BLaER1 (cell line): ENCODE data around the gene KRT2.

ENCODE experiments used
- H3K27ac ChIP-seq: shearing (Covaris generic); formaldehyde crosslinking; 2 replicates; pipeline ENCODE4 v1.8.1; 2022
- H3K27me3 ChIP-seq: shearing (Covaris generic); formaldehyde crosslinking; 2 replicates; pipeline ENCODE4 v1.8.1; 2022
- H3K36me3 ChIP-seq: shearing (Covaris generic); formaldehyde crosslinking; 2 replicates; pipeline ENCODE4 v1.8.1; 2022
- H3K4me1 ChIP-seq: shearing (Covaris generic); formaldehyde crosslinking; 2 replicates; pipeline ENCODE4 v1.8.1; 2022
- H3K4me2 ChIP-seq: shearing (Covaris generic); formaldehyde crosslinking; 2 replicates; pipeline ENCODE4 v1.8.1; 2022
- H3K4me3 ChIP-seq: shearing (Covaris generic); formaldehyde crosslinking; 2 replicates; pipeline ENCODE4 v1.8.1; 2022
- H3K9ac ChIP-seq: shearing (Covaris generic); formaldehyde crosslinking; 2 replicates; pipeline ENCODE4 v1.8.1; 2022
- H3K9me3 ChIP-seq: shearing (Covaris generic); formaldehyde crosslinking; 2 replicates; pipeline ENCODE4 v1.8.1; 2022
- H4K20me1 ChIP-seq: shearing (Covaris generic); formaldehyde crosslinking; 2 replicates; pipeline ENCODE4 v1.8.1; 2022
- Cebpa-rat ChIP-seq: shearing (Covaris generic); IDR thresholded peaks from 2 replicates; pipeline ENCODE4 v1.8.1; 2022

The KRT2 gene

GRCh38 chr12:52604859-52605258, 47.2 kb downstream of the KRT2 start:
- peaks cover 7% of the 10 kb centered on the region for H3K9me3 ChIP-seq
- H3K4me2 ChIP-seq, result no peak overlapping the region
- no peaks in the 10 kb centered on the region for H3K4me1 ChIP-seq
- no peaks in the 10 kb centered on the region for H3K27me3 ChIP-seq
- H3K36me3 ChIP-seq, result no peaks in the 10 kb centered on the region
- no peak overlapping the region for H3K9ac ChIP-seq
- no peaks in the 10 kb centered on the region for H4K20me1 ChIP-seq
- H3K4me3 ChIP-seq, result no peak overlapping the region
- TF ChIP-seq Cebpa-rat, result no peak
- no peak overlapping the region for H3K27ac ChIP-seq

GRCh38 chr12:52603314-52603713, 48.7 kb downstream of the KRT2 start:
- H3K36me3 ChIP-seq, result no peaks in the 10 kb centered on the region

DNA sequence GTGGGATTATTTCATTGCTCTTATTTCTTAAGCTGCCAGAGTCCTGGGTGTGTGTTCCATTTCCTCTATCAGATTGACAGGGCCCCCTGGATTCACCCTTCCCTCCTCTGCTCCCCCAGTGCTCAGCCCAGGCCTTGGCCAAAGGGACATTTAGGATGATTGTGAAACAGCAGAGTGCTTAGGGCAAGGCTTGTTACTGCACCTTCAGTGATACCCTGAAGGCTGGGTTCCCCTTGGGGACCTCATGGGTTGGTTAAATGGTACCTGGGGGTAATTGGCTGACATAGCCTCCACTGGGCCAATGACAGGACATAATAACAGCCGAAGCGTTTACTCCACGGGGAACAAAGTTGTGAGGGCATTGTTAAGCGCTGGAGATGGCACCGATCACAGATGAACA, 49.5 kb downstream of the KRT2 start:
- H3K4me1 ChIP-seq, result no peaks in the 10 kb centered on the region
- H3K9ac ChIP-seq, result no peak overlapping the region
- no peak overlapping the region for H3K4me3 ChIP-seq
- no peak for TF ChIP-seq Cebpa-rat
- H4K20me1 ChIP-seq, result no peaks in the 10 kb centered on the region
- no peaks in the 10 kb centered on the region for H3K27me3 ChIP-seq
- H3K27ac ChIP-seq, result no peak overlapping the region
- no peak overlapping the region for H3K4me2 ChIP-seq
- peaks cover 7% of the 10 kb centered on the region for H3K9me3 ChIP-seq
- H3K36me3 ChIP-seq, result no peaks in the 10 kb centered on the region

More at GRCh38 chr12:52603314-52603713, 48.7 kb downstream of the KRT2 start:
- H3K4me3 ChIP-seq, result no peak overlapping the region
- H4K20me1 ChIP-seq, result no peaks in the 10 kb centered on the region
- no peaks in the 10 kb centered on the region for H3K4me1 ChIP-seq
- no peak for TF ChIP-seq Cebpa-rat
- H3K27me3 ChIP-seq, result no peaks in the 10 kb centered on the region
- no peak overlapping the region for H3K9ac ChIP-seq
- H3K9me3 ChIP-seq, result peaks cover 7% of the 10 kb centered on the region
- no peak overlapping the region for H3K27ac ChIP-seq
- H3K4me2 ChIP-seq, result no peak overlapping the region

- Histone ChIP-seq H3K9me3 (peaks cover 7% of the 10 kb centered on the region), H3K36me3 (no peaks in the 10 kb centered on the region), H3K27ac (no peak overlapping the region), H3K4me1 (no peaks in the 10 kb centered on the region), H4K20me1 (no peaks in the 10 kb centered on the region), H3K9ac (no peak overlapping the region), H3K4me2 (no peak overlapping the region), H3K4me3 (no peak overlapping the region), H3K27me3 (no peaks in the 10 kb centered on the region)
- no peak for TF ChIP-seq Cebpa-rat
These were observed 50.3 kb downstream of the KRT2 start for GRCh38 chr12:52601671-52602070.

- Histone ChIP-seq H3K4me1 (no peaks in the 10 kb centered on the region), H3K9ac (no peak within 1 kb of the TSS), H3K4me2 (no peak within 1 kb of the TSS), H3K27ac (no peak within 1 kb of the TSS), H4K20me1 (no peaks in the 10 kb centered on the region), H3K27me3 (no peaks in the 10 kb centered on the region), H3K4me3 (no peak within 1 kb of the TSS), H3K36me3 (no peaks in the 10 kb centered on the region), H3K9me3 (peaks cover 7% of the 10 kb centered on the region)
- TF ChIP-seq Cebpa-rat, result no peak
These were observed 51.0 kb downstream of the KRT2 start, which contains the start of gene KRT72 for GRCh38 chr12:52600941-52601481. Gene KRT72 (minus strand): TSS chr12:52601463. CDS start chr12:52601452, 11 bp downstream.

DNA sequence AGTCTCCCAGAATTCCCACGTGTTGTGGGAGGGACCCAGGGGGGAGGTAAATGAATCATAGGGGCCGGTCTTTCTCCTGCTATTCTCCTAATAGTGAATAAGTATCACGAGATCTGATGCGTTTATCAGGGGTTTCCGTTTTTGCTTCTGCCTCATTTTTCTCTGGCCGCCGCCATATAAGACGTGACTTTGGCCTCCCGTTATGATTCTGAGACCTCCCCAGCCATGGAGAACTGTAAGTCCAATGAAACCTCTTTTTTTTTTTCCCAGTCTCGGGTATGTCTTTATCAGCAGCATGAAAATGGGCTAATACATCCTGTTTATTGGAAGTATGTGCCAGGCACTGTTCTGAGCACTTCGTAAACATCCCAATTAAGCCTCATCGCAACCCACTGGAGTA, 51.5 kb downstream of the KRT2 start:
- Histone ChIP-seq H3K27me3 (no peaks in the 10 kb centered on the region), H3K9me3 (peaks cover 7% of the 10 kb centered on the region), H3K4me1 (no peaks in the 10 kb centered on the region)

GRCh38 chr12:52600071-52600470, 51.9 kb downstream of the KRT2 start:
- no peaks in the 10 kb centered on the region for H4K20me1 ChIP-seq
- H3K4me3 ChIP-seq, result no peak overlapping the region
- peaks cover 7% of the 10 kb centered on the region for H3K9me3 ChIP-seq
- no peaks in the 10 kb centered on the region for H3K4me1 ChIP-seq
- no peak overlapping the region for H3K27ac ChIP-seq
- no peaks in the 10 kb centered on the region for H3K27me3 ChIP-seq
- no peak overlapping the region for H3K9ac ChIP-seq
- H3K4me2 ChIP-seq, result no peak overlapping the region
- TF ChIP-seq Cebpa-rat, result no peak
- H3K36me3 ChIP-seq, result no peaks in the 10 kb centered on the region

More for the DNA sequence above, 51.5 kb downstream of the KRT2 start:
- Histone ChIP-seq H4K20me1 (no peaks in the 10 kb centered on the region), H3K9ac (no peak overlapping the region), H3K27ac (no peak overlapping the region), H3K4me3 (no peak overlapping the region), H3K36me3 (no peaks in the 10 kb centered on the region), H3K4me2 (no peak overlapping the region)
- TF ChIP-seq Cebpa-rat, result no peak

DNA sequence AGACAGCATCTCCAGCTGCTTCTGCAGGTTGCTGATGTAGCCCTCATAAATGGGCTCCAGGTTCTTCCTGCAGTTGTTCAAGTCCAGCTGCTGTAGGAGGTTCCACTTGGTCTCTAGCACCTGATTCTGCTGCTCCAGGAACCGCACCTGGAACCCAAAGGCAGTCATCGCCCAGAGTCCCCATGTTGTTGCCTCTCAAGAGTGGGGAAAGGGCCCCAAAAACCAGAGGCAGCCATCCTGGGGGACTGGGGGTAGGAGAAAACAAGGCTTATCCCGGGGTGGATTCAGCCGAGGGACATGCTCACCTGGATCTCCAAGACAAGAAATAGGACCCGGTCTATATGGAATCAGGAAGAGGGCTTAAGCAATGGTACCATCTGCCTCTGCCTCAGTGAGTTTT, 53.0 kb downstream of the KRT2 start:
- H3K27me3 ChIP-seq, result no peaks in the 10 kb centered on the region
- H4K20me1 ChIP-seq, result no peaks in the 10 kb centered on the region

More for the DNA sequence above, 53.0 kb downstream of the KRT2 start:
- no peak overlapping the region for H3K27ac ChIP-seq
- TF ChIP-seq Cebpa-rat, result no peak
- no peak overlapping the region for H3K4me2 ChIP-seq
- no peak overlapping the region for H3K9ac ChIP-seq
- peaks cover 7% of the 10 kb centered on the region for H3K9me3 ChIP-seq
- no peak overlapping the region for H3K4me3 ChIP-seq
- H3K36me3 ChIP-seq, result no peaks in the 10 kb centered on the region
- H3K4me1 ChIP-seq, result no peaks in the 10 kb centered on the region
